GM21825 (cell line): ENCODE results near the gene ACVR1B.
A peak's percentile ranks its signal among the peaks of the same experiment; 100 is the strongest.

Experiments used
- ATAC-seq: cut with Tn5 transposase; IDR thresholded peaks from one replicate; pipeline ENCODE4 v1.9.1; 2021; ENCODE audit warnings: mild to moderate bottlenecking, moderate library complexity; ENCODE audit not compliant: unreplicated experiment

ACVR1B gene

GRCh38 chr12:51951199-51951842, at the start of gene ACVR1B:
ACVR1B (plus strand) TSS chr12:51951699; CDS start chr12:51951744, 45 bp downstream.
- ATAC-seq, result peak; percentile 92

- no peak for ATAC-seq
These were observed 49.6 kb upstream of the ACVR1B start for GRCh38 chr12:51901881-51902280.

- ATAC-seq, result no peak
These were observed 46.5 kb upstream of the ACVR1B start for GRCh38 chr12:51904951-51905470.

DNA sequence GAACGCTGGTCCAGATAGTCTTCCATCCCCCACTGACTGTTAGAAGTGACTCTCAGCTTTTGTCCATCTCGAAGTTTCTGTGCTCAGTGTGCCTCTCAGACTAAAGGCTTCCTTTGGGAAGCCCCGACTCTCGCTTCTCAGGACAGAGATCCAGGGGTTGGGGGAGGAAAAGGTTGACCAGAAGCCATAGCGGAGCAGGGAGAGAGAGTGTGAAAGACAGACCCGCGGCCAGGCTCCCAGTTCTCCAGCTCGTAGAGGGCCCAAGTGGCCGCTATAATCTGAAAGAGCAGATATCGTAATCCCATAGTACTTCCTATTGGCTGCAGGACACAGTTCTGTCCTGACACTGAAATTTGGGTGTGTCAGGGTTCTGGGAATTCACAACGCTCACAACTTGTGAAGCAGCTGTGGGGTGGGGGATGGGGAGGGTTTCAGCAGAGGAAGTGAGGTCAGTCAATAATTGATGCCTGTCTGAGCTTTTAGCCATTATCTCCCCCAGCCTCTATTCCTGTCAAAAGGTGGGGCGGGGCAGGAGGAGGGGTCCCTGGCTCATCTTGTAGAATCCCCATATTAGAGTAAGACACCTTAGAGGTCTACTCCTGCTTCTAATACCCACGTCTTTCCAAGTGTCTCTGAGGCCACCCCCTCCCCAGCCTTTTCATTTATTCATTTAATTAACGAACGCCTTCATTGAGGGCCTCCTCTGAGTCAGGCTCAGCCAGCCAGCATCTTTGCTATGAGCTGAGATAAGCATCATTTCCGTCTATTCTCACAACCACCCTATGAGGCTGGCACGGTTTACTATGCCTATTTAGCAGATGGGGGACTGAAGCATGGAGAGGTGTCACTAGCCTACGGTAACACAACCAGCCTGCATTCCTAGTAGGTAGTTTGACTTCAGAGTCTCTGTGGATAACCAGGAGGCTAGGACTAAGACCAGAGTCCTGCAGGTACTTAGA, 45.7 kb upstream of the ACVR1B start:
- no peak for ATAC-seq

DNA sequence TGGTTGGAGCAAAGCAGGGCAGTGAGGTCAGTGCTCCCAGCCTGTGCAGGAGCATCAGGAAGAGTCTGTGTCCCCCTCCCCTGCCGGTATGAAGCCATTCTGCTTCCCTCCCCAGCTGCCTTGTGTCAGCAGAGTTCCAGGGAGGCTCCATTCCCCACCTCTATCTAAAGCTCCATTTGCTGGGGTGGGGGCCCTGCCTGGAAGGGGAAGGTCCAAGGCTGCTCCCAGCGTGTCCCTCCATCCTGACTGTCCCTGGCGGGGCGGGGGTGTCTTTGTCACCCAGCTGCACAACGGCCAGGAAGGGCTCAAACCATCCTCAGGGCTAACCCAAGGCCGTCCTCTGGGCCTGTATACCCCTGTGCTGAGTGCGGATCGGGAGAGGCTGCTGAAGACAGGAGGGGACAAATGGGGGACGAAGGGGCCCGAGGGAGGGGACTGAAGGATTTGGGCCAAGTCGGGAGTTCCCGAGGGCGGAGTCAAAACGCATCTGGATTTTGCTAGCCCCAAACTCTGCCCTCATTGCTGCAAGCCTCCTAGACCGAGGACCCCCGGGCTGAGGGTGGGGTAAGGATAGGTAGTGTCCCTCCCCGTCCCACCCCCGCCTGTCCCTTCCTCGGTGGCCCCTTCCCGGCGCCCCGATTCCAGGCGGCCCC, 44.9 kb upstream of the ACVR1B start:
- ATAC-seq, result no peak

GRCh38 chr12:51907083-51907855, 44.2 kb upstream of the ACVR1B start, which contains the start of gene ACVRL1:
ACVRL1 (plus strand) TSS chr12:51907504; CDS start chr12:51912475, 4,971 bp downstream.
- ATAC-seq, result no peak

DNA sequence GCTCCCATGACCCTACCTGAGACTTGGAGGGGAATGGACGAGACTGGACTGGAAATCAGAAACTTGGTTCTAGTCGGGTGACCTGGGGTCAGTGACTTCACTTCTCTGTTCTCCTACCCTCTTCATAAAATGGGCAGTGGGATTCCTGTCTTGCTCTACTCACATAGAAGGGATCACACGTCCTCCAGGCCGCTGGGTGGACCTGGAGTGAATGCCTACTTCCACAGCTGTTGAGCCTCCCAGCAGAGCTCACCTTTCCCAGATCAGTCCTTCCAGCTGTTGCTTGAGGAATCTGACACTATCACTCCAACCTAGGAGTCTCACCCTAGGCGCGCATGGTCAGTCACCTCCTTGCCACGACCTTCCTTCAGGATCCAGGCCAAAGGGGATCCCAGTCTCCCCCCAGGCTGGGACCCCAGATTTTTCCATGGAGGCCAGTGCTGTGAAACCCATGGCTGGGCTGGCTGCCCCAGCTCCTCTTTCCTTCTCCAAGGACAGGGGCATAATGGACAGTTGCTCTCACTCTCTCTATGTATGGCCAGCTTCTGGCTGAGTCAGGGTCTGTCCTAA, 43.6 kb upstream of the ACVR1B start:
- no peak for ATAC-seq

DNA sequence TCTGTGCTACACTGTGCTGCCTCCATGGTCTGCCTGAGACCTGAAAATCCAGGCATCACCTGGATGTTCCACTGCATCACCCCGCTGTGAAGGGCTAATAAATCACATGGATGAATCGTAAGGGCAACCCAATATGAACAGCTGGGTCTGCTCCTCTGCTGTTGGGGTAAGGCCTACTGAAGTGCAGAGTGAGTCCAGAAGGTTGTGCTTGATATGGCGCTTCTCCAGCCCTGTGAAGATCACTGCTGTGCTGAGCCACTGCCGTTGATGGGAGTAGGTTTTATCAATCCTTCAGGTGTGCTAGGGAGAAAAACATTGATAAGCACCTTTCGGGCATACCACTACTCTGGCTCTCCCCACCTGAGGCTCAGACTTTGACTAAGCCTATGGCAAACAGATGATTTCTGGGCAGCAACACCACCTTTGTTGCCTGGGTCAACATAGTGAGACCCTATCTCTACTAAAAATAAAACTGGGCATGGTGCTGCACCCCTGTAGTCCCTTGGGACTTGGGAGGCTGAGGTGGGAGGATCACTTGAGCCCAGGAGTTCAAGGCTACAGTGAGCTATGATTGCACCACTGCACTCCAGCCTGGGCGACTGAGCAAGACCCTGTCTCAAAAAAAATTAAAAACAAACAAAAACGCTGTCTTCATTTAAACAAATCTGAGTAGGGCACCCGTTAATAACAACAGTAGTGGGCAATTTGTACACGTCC, 42.5 kb upstream of the ACVR1B start:
- ATAC-seq, result no peak

DNA sequence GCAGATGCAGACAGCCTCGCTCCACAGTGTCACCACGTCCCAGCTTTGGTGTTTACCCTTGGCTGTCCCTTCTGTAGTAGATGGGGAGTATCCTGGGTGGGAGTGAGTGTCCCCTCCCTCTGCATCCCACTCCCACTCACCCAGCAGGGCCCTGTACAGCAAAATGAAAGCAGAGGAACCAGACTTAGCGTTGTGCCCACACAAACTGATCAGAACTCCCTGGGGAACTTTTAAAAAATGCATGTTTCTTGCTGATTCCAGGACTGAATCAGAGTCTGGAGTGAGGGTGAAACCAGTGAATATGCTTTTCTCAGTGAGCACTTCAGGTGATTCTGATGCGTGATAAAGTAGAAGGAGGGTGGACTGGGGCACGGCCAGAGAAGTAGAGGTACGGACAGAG, 41.3 kb upstream of the ACVR1B start:
- ATAC-seq, result no peak

DNA sequence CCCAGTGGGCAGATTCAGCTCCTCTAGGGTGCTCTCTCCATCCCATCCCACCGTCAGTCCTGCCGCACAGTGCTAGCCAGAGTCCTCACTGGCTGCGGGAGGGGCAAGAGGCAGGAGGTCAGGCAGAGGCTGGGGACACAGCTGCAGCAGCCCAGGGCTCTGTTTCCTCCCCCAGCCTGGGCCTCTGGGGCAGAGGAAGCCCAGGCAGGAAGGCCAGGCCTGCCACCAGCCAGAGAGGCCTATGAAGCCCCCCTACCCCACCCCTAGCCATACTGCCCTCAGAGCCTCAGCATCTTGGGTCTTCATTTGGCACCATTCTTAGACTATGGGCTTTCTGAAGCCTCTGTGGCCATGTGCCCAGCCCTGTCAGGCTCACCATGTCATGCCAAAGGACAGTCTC, 40.8 kb upstream of the ACVR1B start:
- ATAC-seq, result no peak

DNA sequence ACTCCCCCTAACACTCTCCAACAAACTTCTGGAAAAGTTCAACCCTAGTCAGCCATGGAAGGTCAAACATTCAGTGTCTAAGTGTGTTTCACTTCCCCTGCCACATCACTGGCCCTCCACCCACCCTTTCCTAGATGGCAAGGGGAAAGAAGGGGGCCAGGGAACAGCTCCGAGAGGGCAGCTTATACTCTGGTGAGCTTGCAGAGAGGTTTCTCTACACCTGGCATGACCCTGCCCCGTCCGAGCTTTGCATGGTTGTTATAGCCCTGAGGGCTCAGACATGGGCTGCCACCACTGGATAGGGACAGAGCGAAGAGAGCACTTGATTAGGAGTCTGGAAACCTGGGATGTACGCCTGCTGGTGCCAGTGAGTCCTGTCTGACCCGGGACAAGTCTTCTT, 40.2 kb upstream of the ACVR1B start:
- no peak for ATAC-seq

GRCh38 chr12:51911788-51912711, 39.4 kb upstream of the ACVR1B start:
- ATAC-seq, result no peak

DNA sequence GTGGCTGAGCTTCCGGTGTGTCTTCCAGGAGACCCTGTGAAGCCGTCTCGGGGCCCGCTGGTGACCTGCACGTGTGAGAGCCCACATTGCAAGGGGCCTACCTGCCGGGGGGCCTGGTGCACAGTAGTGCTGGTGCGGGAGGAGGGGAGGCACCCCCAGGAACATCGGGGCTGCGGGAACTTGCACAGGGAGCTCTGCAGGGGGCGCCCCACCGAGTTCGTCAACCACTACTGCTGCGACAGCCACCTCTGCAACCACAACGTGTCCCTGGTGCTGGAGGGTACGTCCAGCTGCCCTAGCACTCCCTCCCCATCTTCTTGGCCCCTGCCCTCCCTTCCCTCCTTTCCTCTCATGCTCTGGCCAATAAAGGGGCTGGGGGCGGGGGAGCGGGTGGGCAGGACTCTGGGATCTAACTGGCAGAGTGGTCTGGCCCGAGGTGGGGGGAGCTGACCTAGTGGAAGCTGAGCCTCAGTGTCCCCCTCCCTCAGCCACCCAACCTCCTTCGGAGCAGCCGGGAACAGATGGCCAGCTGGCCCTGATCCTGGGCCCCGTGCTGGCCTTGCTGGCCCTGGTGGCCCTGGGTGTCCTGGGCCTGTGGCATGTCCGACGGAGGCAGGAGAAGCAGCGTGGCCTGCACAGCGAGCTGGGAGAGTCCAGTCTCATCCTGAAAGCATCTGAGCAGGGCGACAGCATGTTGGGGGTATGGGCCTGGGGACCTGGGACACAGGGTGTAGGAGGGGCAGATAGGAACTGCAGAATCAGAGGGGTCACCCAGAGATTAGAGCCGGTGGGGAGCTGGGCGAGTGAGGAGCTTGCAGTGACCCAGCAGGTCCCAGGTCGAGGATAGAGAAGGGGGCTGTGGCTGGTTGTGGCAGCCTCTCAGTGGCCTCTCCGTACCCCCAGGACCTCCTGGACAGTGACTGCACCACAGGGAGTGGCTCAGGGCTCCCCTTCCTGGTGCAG, 38.1 kb upstream of the ACVR1B start:
- ATAC-seq, result no peak

DNA sequence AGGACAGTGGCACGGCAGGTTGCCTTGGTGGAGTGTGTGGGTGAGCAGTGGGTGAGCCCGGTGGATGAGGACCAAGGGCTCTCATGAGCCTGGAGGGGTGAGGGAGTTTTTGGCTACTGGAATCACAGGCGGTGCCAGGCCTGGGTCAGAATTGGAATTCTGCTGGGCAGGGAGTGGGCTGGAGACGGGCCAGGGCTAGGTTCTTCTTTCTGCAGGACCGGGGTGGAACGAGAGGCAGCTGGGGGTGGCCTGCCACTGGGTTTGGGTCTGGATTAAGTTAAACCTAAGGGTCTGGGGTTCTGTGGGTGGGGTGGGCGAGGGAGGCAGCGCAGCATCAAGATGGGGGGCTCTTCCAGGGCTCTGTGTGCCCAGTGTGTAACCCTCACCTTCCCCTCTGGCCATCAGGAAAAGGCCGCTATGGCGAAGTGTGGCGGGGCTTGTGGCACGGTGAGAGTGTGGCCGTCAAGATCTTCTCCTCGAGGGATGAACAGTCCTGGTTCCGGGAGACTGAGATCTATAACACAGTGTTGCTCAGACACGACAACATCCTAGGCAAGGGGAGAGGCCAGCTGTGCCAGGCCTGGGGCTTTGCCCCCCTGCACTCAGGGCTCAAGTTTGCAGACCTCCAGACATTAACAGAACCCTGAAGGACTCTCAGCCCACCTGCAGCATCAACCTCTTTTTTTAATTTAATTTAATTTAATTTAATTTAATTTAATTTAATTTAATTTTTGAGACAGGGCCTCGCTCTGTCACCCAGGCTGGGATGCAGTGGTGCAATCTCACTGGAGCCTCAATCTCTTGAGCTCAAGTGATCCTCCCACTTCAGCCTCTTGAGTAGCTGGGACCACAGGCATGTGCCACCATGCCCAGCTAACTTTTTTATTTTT, 37.2 kb upstream of the ACVR1B start:
- ATAC-seq, result no peak

DNA sequence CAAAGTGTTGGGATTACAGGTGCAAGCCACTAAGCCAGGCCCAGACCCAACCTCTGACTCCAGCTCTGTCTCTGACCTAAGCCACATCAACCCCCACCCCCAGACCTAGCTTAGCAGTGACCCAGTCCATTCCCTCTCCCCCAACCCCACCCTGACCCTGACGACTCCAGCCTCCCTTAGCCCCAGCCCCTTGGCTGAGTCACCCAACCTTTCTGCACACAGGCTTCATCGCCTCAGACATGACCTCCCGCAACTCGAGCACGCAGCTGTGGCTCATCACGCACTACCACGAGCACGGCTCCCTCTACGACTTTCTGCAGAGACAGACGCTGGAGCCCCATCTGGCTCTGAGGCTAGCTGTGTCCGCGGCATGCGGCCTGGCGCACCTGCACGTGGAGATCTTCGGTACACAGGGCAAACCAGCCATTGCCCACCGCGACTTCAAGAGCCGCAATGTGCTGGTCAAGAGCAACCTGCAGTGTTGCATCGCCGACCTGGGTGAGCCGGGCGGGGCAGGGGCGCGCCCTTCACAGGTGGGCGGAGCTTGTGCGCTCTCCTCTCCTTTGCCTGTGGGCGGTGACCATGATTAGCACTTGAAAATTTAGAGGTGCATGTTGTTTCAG, 36.4 kb upstream of the ACVR1B start:
- no peak for ATAC-seq

DNA sequence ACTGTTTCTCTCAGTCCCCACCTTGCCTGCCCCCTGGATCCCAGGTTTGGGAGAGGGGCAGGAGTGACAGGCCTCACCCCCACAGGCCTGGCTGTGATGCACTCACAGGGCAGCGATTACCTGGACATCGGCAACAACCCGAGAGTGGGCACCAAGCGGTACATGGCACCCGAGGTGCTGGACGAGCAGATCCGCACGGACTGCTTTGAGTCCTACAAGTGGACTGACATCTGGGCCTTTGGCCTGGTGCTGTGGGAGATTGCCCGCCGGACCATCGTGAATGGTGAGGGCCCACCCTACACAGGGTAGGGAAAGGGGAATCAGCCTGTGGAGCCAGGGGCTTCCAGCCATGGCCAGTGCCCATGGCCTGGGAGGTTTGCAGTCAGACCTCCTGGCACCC, 35.5 kb upstream of the ACVR1B start:
- no peak for ATAC-seq
